IPS DF 4.7 (cell line): ENCODE measurements around the gene SERPINB6.
"Not testable (repeated sequence)": the region's sequence is repeated elsewhere in the genome, so short reads cannot be mapped to it uniquely, and the experiment has no call there.

Source experiments
- DNase-seq: peaks from one replicate; pipeline ENCODE4 v3.0.0-alpha.2; 2013; ENCODE audit warnings: low spot score; ENCODE audit errors: extremely low read depth

SERPINB6 gene

GRCh38 chr6:2915150-2915549, 56.2 kb downstream of the SERPINB6 start:
- DNase-seq = no peak

DNA sequence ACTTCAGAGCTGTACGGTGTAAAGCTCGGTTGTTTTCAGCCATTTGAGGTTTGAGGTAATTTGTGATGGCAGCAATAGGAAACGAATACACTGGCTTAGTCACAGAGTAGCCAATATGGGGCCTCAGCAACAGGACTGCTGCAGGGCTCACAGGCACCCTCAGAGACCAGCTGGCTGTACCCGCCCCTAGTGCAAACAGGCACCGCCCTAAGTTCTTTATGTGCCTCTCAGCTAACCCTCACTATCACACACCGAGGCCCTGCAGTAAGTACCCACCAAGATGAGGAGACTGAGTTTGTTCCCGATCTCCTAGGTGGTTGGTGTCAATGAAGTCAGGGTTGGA, 57.1 kb downstream of the SERPINB6 start:
- DNase-seq = no peak

GRCh38 chr6:2913621-2914317, 57.6 kb downstream of the SERPINB6 start:
- no peak for DNase-seq

GRCh38 chr6:2911171-2911570, 60.2 kb downstream of the SERPINB6 start:
- DNase-seq = no peak

DNA sequence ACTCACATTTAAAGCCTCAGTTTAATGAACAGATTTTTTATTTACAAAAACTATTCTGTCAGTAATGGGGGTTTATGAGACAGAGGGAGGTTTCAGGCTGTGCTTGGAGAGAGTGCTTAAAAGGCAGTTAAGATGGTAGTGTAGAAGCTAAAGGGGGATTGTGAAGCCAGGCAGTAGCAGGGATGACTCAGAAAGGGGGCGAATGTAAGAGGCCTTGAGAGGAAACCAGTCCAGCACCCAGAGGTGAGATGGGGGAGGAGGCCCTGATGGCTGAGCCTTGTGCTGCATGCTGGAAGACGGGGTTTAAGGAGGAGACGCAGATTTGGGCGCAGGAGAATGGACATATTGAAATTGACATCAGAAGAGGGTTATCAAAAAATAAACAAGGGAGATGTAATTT, 61.6 kb downstream of the SERPINB6 start:
- no peak for DNase-seq

DNA sequence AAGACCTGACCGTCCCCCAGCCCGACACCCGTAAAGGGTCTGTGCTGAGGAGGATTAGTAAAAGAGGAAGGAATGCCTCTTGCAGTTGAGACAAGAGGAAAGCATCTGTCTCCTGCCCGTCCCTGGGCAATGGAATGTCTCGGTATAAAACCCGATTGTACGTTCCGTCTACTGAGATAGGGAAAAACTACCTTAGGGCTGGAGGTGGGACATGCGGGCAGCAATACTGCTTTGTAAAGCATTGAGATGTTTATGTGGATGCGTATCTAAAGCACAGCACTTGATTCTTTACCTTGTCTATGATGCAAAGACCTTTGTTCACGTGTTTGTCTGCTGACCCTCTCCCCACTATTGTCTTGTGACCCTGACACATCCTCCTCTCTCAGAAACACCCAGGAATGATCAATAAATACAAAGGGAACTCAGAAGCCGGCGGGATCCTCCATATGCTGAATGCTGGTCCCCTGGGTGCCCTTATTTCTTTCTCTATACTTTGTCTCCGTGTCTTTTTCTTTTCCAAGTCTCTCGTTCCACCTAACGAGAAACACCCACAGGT, 62.2 kb downstream of the SERPINB6 start:
- not testable (repeated sequence) for DNase-seq

DNA sequence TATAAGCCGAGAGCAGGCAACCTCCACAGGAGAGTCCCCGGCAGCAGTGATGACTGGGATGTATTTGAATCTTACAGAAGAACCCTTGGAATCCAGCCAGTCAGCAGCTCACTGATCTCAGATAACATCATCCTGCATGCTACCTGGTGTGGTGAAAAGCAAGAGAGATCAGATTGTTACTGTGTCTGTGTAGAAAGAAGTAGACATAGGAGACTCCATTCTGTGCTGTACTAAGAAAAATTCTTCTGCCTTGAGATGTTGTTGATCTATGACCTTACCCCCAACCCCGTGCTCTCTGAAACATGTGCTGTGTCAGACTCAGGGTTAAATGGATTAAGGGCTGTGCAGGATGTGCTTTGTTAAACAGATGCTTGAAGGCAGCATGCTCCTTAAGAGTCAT, 62.9 kb downstream of the SERPINB6 start:
- not testable (repeated sequence) for DNase-seq

GRCh38 chr6:2903411-2904185, 67.8 kb downstream of the SERPINB6 start:
- DNase-seq = not testable (repeated sequence)

GRCh38 chr6:2901645-2902502, 69.5 kb downstream of the SERPINB6 start:
- not testable (repeated sequence) for DNase-seq

- DNase-seq = no peak
These were observed 70.3 kb downstream of the SERPINB6 start for GRCh38 chr6:2900821-2901644.

DNA sequence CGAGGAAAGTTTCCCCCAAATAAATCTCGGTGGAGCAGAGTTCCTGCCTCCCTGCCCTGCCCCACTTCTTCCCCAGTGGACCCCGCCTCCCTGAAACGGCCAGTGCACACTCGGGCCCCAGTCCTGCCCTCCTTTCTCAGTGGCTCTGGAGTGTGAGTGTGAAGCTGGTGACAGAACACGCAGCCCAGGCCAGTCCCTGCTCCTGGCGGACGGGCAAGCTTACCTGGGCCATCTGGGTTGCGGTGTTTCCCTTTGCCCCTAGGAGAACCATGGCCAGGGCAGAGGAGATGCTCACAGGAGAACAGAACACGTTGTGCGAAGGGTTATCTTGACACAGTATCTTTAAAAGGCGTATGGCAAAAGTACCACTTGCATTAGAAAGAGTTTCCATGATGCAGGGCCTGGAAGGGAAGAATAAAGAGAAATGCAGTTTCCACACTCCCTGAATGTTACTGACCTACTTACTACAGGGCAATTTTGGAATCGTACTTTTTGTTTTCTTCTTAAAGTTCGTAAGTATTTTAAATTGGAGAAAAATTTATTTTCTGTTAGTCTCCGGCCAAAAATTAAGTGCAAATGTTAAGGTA, 71.1 kb downstream of the SERPINB6 start:
- DNase-seq = no peak

GRCh38 chr6:2899596-2899995, 71.8 kb downstream of the SERPINB6 start:
- no peak for DNase-seq
